Fibroblast of pulmonary artery (primary cell): Measurements from ENCODE around the gene CAMK1D.

Experiments used
- DNase-seq: peaks from one replicate; pipeline ENCODE4 v3.0.0-alpha.2; 2010; ENCODE audit warnings: low read depth
- H3K4me3 ChIP-seq: replicated peaks from 2 replicates; pipeline ENCODE4 v1.5.1; 2011; ENCODE audit warnings: low read depth, mild to moderate bottlenecking, control low read depth, low read length, moderate library complexity
- TF ChIP-seq, protein P1 (sequence below): IDR thresholded peaks from 2 replicates; pipeline ENCODE4 v1.5.1; 2011; ENCODE audit warnings: mild to moderate bottlenecking, control low read depth, low read length, inconsistent platforms; ENCODE audit errors: missing control alignments

Gene CAMK1D

GRCh38 chr10:12790270-12790669 lies 440.9 kb downstream of the CAMK1D start:
- no peak overlapping the region for H3K4me3 ChIP-seq
- no peak for DNase-seq
- TF ChIP-seq, protein P1, sequence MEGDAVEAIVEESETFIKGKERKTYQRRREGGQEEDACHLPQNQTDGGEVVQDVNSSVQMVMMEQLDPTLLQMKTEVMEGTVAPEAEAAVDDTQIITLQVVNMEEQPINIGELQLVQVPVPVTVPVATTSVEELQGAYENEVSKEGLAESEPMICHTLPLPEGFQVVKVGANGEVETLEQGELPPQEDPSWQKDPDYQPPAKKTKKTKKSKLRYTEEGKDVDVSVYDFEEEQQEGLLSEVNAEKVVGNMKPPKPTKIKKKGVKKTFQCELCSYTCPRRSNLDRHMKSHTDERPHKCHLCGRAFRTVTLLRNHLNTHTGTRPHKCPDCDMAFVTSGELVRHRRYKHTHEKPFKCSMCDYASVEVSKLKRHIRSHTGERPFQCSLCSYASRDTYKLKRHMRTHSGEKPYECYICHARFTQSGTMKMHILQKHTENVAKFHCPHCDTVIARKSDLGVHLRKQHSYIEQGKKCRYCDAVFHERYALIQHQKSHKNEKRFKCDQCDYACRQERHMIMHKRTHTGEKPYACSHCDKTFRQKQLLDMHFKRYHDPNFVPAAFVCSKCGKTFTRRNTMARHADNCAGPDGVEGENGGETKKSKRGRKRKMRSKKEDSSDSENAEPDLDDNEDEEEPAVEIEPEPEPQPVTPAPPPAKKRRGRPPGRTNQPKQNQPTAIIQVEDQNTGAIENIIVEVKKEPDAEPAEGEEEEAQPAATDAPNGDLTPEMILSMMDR = no peak

GRCh38 chr10:12791728-12792127 lies 442.4 kb downstream of the CAMK1D start:
- TF ChIP-seq, protein P1 = no peak
- DNase-seq = no peak
- H3K4me3 ChIP-seq = no peak overlapping the region

DNA sequence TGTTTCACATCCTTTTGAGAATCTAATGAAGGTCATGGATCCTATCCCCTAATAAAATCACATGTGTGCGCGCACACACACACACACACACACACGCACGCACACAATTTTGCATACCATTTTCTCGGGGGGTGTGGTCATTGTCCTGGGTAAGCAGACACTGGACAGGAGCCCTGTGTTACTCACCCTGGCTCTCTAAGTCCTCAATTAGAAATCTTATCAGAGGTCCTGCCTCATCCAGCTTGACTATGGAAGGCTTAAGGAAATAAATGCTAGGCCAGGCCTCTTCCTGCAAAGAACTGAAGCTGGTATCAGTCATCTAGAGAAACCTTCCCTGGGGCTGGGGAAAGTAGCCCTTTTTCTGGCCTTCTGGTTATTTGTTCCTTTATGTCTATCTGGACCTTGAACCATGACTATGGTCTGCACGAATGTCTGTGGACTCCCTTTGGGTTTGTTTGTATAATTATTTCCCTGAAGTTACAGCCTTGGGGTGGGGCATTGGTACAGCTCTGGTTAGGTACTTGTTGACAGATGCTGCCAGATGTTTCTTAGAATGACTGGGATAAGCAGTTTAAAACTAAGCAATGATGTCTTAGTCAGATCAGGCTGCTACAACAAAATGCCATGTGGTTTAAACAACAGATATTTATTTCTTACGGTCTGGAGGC lies 443.7 kb downstream of the CAMK1D start:
- no peak for DNase-seq
- H3K4me3 ChIP-seq = no peak overlapping the region
- TF ChIP-seq, protein P1 = no peak

GRCh38 chr10:12795315-12796110 lies 446.2 kb downstream of the CAMK1D start:
- DNase-seq = no peak
- TF ChIP-seq, protein P1 = no peak

GRCh38 chr10:12796401-12797160 lies 447.2 kb downstream of the CAMK1D start:
- TF ChIP-seq, protein P1 = no peak
- H3K4me3 ChIP-seq = no peak overlapping the region
- DNase-seq = no peak

More at GRCh38 chr10:12795315-12796110, 446.2 kb downstream of the CAMK1D start:
- H3K4me3 ChIP-seq = no peak overlapping the region

DNA sequence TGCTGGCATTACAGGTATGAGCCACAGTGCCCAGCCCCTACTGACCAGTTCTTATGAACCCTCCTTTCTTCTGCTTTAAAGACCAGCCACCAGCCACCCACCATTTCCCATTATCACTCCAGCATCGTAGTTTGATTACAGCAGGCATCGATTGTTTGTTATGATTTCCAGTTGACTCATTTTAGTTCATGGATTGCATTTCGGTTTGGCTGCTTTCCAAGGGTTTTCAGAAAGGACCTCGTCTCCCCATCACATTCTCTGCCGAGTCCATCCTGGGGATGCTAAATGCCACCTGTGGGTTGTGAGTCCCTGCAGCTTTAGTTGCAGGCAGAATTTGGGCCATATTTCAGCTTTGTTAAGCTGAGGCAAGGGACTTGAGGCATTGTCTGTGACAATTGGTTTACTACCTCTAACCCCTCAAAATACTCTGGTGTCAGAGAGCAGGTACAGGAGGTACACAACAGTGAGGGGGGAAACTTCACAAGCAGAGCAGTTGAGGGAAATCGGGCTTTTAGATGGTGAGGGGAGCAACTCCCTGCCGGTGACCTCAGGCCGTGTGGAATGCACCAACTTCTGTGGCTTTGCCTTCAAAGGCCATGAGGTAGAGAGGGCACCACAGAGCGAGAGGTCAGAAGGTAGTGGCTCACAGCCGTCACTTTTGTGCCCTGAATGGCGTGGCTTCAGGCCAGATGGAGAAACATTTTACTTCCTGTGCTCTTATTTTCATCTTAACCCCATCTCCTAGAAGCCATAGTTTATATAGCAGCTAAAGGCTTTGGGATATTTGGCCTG lies 448.3 kb downstream of the CAMK1D start:
- TF ChIP-seq, protein P1 = no peak
- H3K4me3 ChIP-seq = no peak overlapping the region
- no peak for DNase-seq
